ENCODE data around the gene TGIF1.

TGIF1 gene

DNA sequence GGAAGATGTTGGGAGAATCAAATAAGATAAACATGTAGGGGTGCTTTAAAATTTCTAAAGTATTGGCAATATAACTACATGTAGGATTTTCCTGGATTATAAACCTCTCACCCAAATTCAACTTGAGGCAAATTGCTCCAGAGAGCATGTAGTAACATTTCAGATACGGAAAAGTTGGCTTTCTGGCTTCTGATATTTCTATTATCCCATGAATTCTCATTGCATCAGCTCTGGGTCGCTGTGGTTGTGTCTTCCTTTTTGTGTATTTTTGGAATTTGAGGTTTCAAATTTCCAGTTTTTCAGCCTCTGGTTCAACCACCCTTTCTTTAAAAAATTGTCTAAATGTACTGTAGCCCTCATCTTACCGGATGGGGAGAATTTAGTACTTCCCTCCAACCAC is 32.3 kb downstream of the TGIF1 start:
- no peak for DNase-seq (ENCODE audit: low read depth)

GRCh38 chr18:3485153-3486149 is 35.5 kb downstream of the TGIF1 start:
- DNase-seq (ENCODE audit: low read depth), result no peak

- no peak for DNase-seq (ENCODE audit: low read depth)
Measured at GRCh38 chr18:3486512-3486911, 36.5 kb downstream of the TGIF1 start.

DNA sequence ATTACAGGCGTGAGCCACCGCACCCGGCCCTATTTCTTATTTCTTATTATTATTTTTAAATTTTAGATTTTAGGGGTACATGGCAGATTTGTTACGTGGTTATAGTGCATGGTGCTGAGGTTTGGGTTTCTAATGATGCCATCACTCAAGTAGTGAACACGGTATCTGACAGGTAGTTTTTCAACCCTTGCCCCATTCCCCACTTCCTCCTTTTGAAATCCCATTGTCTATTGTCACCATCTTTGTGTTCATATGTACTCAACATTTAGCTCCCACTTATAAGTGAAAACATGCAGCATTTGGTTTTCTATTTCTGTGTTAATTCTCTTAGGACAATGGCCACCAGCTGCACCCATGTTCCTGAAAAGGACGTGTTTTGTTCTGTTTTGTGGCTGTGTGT is 39.5 kb downstream of the TGIF1 start:
- no peak for DNase-seq (ENCODE audit: low read depth)

DNA sequence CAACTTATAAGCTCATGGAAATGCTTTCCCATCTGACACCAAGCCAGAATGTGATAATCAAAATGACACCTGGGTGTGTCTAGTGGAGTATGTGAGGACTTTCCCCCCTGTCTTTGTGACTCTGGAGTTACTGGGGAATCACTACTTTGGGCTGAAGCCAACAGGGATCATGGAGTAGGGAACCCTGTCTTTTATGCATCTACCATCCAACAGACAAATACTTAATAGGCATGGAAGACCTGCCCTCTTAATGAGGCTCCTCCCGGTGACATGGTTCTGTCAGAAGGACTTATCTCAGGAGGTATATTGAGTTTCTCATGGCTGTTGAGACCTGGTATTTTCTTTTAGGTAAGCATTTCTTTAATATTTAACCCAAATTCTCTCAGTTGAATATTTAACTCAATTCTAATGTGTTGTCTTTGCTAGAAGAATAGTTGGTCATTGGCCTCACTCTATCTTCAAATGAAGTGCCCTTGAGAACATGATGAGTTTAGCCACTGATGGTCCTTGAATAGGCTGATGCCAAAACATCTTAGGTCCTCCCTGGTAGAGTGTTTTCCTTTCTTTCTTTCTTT is 42.1 kb downstream of the TGIF1 start:
- DNase-seq (ENCODE audit: low read depth), result no peak

GRCh38 chr18:3492721-3493120 is 42.7 kb downstream of the TGIF1 start:
- no peak for DNase-seq (ENCODE audit: low read depth)

DNA sequence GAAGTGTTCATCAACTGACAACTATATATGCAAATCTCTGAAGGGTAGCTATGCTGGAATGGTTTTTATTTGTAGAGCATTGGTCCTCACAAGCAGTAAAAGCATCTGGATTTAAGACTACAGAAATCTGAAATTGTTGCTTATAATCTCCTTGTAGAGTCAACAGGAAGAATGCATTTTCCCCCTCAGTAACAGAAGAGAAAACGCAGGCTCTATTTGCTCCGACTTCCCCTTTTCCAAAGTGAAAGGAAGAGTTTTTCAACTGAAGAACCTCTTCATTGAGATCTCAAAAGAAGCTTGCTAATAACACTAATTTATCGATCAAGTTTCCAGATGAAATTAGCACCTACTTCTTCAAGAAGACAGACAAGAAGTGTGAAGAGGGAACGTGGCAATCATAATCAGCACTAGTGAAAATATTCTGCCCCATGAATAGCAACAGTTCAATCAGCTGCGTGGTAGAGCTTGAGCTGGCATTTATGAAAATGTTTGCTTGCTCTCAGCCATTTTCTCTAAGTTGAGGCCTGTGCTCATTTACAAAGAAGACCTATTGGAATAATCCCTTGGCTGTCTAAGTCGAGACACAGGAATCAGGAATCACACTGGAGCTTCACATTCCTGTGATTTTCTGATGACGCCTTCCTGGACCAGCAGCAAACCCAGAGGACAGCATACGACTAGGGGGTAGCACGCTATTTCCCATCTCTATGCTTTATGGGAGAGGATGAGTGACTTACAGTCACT is 43.7 kb downstream of the TGIF1 start:
- DNase-seq (ENCODE audit: low read depth), result no peak

DNA sequence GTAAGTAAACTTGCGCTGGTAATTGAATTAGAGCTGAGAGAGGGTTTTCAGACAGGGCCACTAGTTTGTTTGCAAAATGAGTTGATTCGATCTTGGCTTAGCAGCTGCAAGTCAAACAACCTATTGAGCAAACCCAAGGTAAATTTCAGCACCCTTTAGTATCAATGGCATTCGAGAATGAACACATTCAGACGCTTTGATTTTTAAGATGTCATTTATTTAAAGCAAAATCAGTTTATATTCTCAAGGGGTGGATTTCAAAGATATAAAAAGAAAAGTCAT is 44.2 kb downstream of the TGIF1 start:
- DNase-seq (ENCODE audit: low read depth), result no peak

GRCh38 chr18:3494569-3494968 is 44.6 kb downstream of the TGIF1 start:
- DNase-seq (ENCODE audit: low read depth), result no peak

DNA sequence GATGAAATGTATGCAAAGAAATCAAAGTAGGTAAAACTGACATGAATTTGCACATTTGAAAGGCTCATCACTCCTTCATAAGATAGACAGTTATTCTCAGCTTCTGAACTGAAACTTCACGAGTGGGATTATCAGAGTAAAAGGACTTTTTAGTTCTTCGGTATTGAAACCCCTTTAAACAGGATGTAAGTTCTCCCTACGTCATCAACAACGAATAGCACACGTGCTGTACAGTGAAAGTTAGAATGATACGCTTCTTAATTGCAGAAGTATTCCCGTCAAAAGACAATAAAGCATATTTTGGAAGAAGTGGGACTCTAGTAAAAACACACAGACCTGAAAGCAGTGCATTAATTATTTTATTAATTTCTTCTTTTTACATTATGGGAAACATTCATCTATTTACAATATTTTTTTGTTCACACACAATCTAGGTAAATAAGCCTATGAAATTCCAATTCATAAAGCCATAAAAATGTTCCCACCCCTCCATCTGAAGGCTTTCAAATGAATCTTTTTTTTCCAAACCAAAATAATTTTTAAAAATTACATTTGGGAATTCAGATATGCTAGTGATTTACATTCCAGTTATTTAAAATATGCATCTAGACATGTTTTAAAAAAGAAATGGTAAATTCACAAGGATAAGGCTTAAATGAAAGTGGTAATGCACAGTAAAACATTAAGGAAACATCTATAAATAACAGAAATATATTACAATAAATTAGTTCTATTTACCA is 45.9 kb downstream of the TGIF1 start:
- no peak for DNase-seq (ENCODE audit: low read depth)

- peak; percentile 54 for DNase-seq (ENCODE audit: low read depth)
Measured at GRCh38 chr18:3498698-3499471, 48.9 kb downstream of the TGIF1 start.

- DNase-seq (ENCODE audit: low read depth), result peak; percentile 16
Measured at GRCh38 chr18:3499501-3499900, 49.5 kb downstream of the TGIF1 start.

DNA sequence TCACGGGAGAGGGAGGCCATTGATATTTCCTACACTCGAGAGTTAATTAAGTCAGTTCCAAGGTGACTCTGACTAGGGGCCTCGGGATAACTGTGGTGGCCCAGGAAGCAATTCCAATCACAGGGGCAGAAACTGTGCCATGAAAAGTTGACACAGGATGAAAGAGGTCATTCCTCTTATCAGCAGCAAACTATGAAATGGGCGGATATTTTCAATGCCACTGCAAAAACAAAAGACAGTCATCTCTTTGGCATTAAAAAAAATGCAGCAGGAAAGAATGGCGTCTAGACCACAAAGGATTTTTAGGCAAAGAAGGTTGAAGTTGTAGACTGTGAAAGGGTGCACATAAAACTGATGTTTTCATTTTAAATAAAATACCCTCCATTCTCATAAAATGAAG is 50.0 kb downstream of the TGIF1 start:
- DNase-seq (ENCODE audit: low read depth), result no peak

DNA sequence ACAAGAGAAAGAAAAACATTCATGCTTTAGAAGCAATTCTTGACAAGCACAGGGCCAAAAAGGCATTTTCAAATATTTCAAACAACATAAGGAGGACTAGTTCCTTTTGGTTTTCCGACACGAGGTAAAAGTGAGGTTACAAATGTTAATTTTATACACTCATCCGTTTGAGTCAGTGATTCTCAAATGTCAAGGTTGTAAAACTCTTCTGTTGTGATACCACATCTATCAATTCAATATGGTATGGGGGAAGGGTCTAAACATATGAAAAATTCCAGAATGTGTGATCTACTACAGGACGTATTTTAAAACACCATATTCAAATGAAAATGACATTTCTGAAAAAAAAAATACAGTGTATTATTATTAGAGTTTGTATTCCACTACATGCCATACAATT is 52.7 kb downstream of the TGIF1 start:
- no peak for DNase-seq (ENCODE audit: low read depth)

- DNase-seq (ENCODE audit: low read depth), result no peak
Measured at GRCh38 chr18:3504637-3505036, 54.7 kb downstream of the TGIF1 start.

DNA sequence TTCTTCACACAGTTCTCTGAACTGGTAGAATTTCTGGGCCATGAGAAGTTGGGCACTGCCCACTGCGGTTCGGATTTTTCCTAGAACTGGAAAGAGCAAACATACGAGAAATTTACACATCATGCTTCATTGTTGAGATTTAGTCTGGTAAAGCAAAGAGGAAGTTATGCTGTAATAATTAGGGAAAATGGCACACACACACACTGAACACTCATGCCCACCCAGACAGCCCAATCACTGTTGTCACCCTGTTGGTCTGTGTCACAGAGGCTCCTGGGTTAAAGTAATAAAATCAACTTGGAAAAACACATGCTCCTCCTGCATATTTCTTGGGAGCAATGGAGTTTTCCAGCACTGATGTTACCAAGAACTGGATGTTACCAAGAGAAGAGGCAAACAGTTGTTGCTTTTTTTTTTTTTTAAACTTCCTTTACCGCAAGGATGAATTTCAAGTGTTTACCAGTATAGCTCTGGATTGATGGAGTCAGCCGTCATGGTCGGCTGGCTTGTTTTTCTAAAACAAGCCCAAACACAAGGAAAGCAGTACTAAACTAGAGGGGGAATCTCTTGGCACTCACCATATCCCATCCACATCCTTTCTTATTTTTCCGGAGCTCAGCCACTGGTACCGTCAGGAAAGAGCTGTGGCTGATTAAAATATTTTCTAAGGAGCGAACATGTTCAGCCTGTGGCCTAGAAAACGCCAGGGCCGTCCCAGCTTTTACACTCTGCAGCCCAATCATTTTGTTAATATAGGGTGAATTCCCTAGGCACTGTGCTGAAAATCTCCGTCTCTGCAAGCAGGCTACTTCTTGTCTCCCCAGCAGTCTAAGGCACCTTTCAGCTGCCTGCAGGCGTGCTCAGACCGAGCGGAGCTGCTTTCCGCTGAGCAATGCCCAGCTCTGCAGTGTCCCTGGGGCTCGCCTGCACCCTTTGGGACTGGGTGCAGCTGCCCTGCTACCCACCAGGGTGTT is 58.9 kb downstream of the TGIF1 start:
- DNase-seq (ENCODE audit: low read depth), result no peak

All from iris pigment epithelial cell (primary cell).